GM12878 (cell line): ENCODE results near the gene CDK5R1. TPM values are rescaled to one million over a fixed set of nuclear protein-coding genes. Genes with fewer than 3 reads are reported as not detected.

ENCODE experiments used
- BRCA1 ChIP-seq: IDR thresholded peaks from 2 replicates; pipeline ENCODE4 v1.6.1; 2011; ENCODE audit warnings: low read depth, low read length, improper control_type of control experiment
- CBFB ChIP-seq: IDR thresholded peaks from 2 replicates; pipeline ENCODE4 v1.6.1; 2016; ENCODE audit warnings: antibody characterized with exemption, low read depth
- CEBPB ChIP-seq, 2 experiments: fragments of 150-350 bp in 1 of 2; IDR thresholded peaks; 2 replicates each; pipeline ENCODE4 v1.6.1; 2012 to 2014; ENCODE audit warnings: low read depth in 2 of 2, low read length in 2 of 2, borderline replicate concordance in 1 of 2, inconsistent platforms in 1 of 2
- CHD1 ChIP-seq: IDR thresholded peaks from 2 replicates; pipeline ENCODE4 v1.6.1; 2012; ENCODE audit warnings: low read depth, low read length, improper control_type of control experiment
- CHD4 ChIP-seq: fragments of 200-600 bp; sonication (generic); IDR thresholded peaks from 2 replicates; pipeline ENCODE4 v1.6.1; 2016; ENCODE audit warnings: mild to moderate bottlenecking
- EGR1 ChIP-seq, 2 experiments: IDR thresholded peaks; 1 replicate in 1 of 2; 2 replicates in 1 of 2; pipeline ENCODE4 v1.6.1; 2011 to 2012; ENCODE audit warnings: low read depth in 2 of 2, low read length in 2 of 2, borderline replicate concordance in 1 of 2, mild to moderate bottlenecking in 1 of 2, moderate library complexity in 1 of 2
- FOXK2 ChIP-seq: fragments of 450-650 bp; IDR thresholded peaks from 2 replicates; pipeline ENCODE4 v1.6.1; 2017; ENCODE audit warnings: mild to moderate bottlenecking, moderate library complexity
- GABPA ChIP-seq: IDR thresholded peaks from 2 replicates; pipeline ENCODE4 v1.6.1; 2014; ENCODE audit warnings: antibody characterized with exemption, low read depth, mild to moderate bottlenecking, inconsistent platforms
- IKZF1 ChIP-seq: fragments of 450-650 bp; conservative IDR thresholded peaks from 2 replicates; pipeline ENCODE4 v1.6.1; 2017; ENCODE audit warnings: antibody characterized with exemption, mild to moderate bottlenecking
- IRF4 ChIP-seq: IDR thresholded peaks from 2 replicates; pipeline ENCODE4 v1.6.1; 2011; ENCODE audit warnings: low read depth, low read length
- KAT2A ChIP-seq: conservative IDR thresholded peaks from 2 replicates; pipeline ENCODE4 v1.6.1; 2011; ENCODE audit warnings: low read depth, low read length; ENCODE audit not compliant: control insufficient read depth
- MEF2B ChIP-seq: fragments of 450-650 bp; IDR thresholded peaks from 2 replicates; pipeline ENCODE4 v1.6.1; 2018; ENCODE audit warnings: mild to moderate bottlenecking, moderate library complexity; ENCODE audit not compliant: partially characterized antibody, poor library complexity, severe bottlenecking
- NRF1 ChIP-seq: conservative IDR thresholded peaks from 2 replicates; pipeline ENCODE4 v1.6.1; 2011; ENCODE audit warnings: mild to moderate bottlenecking, low read depth, low read length, improper control_type of control experiment
- RAD51 ChIP-seq: fragments of 450-650 bp; IDR thresholded peaks from 2 replicates; pipeline ENCODE4 v1.6.1; 2016; ENCODE audit warnings: moderate library complexity, mild to moderate bottlenecking, inconsistent platforms
- RCOR1 ChIP-seq: conservative IDR thresholded peaks from 2 replicates; pipeline ENCODE4 v1.6.1; 2012; ENCODE audit warnings: low read depth, low read length, improper control_type of control experiment
- RFX5 ChIP-seq: IDR thresholded peaks from 2 replicates; pipeline ENCODE4 v1.6.1; 2011; ENCODE audit warnings: low read depth, low read length, improper control_type of control experiment
- RUNX3 ChIP-seq: IDR thresholded peaks from 2 replicates; pipeline ENCODE4 v1.6.1; 2012; ENCODE audit warnings: low read length, inconsistent platforms
- SP1 ChIP-seq: IDR thresholded peaks from one replicate; pipeline ENCODE4 v1.6.1; 2011; ENCODE audit warnings: low read depth, low read length
- SUPT20H ChIP-seq: IDR thresholded peaks from 2 replicates; pipeline ENCODE4 v1.6.1; 2011; ENCODE audit warnings: low read depth, mild to moderate bottlenecking, low read length, moderate library complexity, borderline replicate concordance; ENCODE audit not compliant: control insufficient read depth
- TAF1 ChIP-seq: IDR thresholded peaks from 2 replicates; pipeline ENCODE4 v1.6.1; 2011; ENCODE audit warnings: mild to moderate bottlenecking, low read depth, low read length, borderline replicate concordance
- ZBED1 ChIP-seq: IDR thresholded peaks from 2 replicates; pipeline ENCODE4 v1.6.1; 2016; ENCODE audit warnings: borderline replicate concordance
- ZNF217 ChIP-seq: fragments of 450-650 bp; IDR thresholded peaks from 2 replicates; pipeline ENCODE4 v1.6.1; 2017; ENCODE audit warnings: antibody characterized with exemption, mild to moderate bottlenecking
- ZSCAN29 ChIP-seq: fragments of 450-650 bp; IDR thresholded peaks from 2 replicates; pipeline ENCODE4 v1.6.1; 2017; ENCODE audit warnings: mild to moderate bottlenecking, moderate library complexity
- polyA plus RNA-seq, 11 experiments: library from polyadenylated mRNA; depleted of rRNA in 4 of 11; unstranded in 6 of 11; stranded (reverse) in 5 of 11; fragments of >200 nt; fragmentation: Nextera tagmentation in 4 of 11; fragmentation: Illumina TruSeq in 1 of 11; extraction: Ambion mirVana in 4 of 11; extraction: Trizol in 1 of 11; gene quantifications; 1 replicate in 1 of 11; 2 replicates in 10 of 11; pipeline versions ENCODE4 v1.2.1 to v1.2.3, GENCODE V29; 2011 to 2016; ENCODE audit warnings: inconsistent platforms in 2 of 11, missing spikeins in 2 of 11, low read depth in 1 of 11
- total RNA-seq, 4 experiments: library from RNA; depleted of rRNA in 3 of 4; stranded (reverse); fragments of >200 nt in 3 of 4; fragmentation: Illumina TruSeq in 1 of 4; extraction: Trizol in 1 of 4; gene quantifications; 2 replicates each; pipeline versions ENCODE4 v1.2.1 to v1.2.3, GENCODE V29; 2013 to 2021
- TF ChIP-seq, protein P1 (sequence below): fragments of 450-650 bp; IDR thresholded peaks from 2 replicates; pipeline ENCODE4 v1.6.1; 2017; ENCODE audit warnings: mild to moderate bottlenecking, moderate library complexity
- TF ChIP-seq, protein P2 (sequence below): fragments of 150-350 bp; IDR thresholded peaks from 2 replicates; pipeline ENCODE4 v1.6.1; 2014; ENCODE audit warnings: mild to moderate bottlenecking, low read depth, low read length
- TF ChIP-seq, protein P3 (sequence below): IDR thresholded peaks from 2 replicates; pipeline ENCODE4 v1.6.1; 2012; ENCODE audit warnings: low read depth, low read length, improper control_type of control experiment

CDK5R1 gene
- total and polyA plus RNA-seq, 10 of the 15 experiments (the other 5 are each of a cell fraction or from before 2014, with no cell fraction given): 1.1 to 28.3 (median 12.2) TPM

DNA sequence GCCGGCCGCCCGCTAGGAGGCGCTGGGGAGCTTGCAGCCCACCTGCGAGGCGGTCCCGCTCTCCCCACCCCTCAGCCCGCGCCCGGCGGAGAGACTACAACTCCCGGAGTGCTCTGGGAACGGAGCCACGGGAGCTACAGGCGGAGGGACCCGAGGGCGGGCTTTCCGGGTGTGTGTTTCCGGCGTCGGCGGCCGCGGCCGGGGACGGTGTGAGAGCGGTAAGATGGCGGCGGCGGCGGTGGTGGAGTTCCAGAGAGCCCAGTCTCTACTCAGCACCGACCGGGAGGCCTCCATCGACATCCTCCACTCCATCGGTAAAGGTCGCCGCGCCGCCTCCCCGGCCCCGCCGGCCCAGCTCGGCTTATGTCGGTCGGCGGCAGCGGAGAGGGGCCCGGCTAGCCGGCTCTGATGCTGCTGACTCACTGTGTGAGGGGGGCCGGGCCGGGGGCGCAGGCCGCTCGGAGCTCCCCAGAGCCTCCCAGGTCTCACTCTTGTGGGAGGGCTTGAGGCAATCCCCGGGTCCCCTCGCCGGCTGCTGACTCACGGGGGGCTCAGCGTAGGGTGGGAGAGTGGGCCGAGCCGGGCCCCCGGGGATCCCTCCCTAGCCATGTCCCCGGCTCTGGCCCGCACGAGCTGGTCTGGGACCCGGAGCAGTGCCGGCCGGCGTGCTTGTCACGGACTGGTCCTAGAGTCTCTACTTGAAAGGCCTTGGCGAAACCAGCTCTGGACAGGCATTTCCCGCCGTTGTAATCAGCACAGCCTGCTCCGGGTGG is 42.3 kb upstream of the CDK5R1 start, which contains the start of gene PSMD11 (continued):
- TF ChIP-seq SUPT20H (no peak), SP1 (peak; percentile 72), RFX5 (no peak), RCOR1 (no peak), EGR1 (IDR thresholded peaks at IDR 0.05; ENCODE audit: borderline replicate concordance in 1 of 2, low read depth in 2 of 2, low read length in 2 of 2) (peak; percentile 42 to 55; a peak in 2 of 3 replicates), NRF1 (no peak), GABPA (peak; percentile 99), MEF2B (peak; percentile 46), CEBPB (IDR thresholded peaks at IDR 0.05; ENCODE audit: borderline replicate concordance in 1 of 2, low read depth in 2 of 2, low read length in 2 of 2) (no peak), FOXK2 (no peak), CHD4 (no peak), RAD51 (no peak), IKZF1 (peak; percentile 99), ZBED1 (no peak), ZSCAN29 (no peak), RUNX3 (peak; percentile 45), CBFB (no peak), IRF4 (no peak), ZNF217 (no peak), TAF1 (peak; percentile 92), CHD1 (no peak), BRCA1 (no peak), KAT2A (no peak)
- TF ChIP-seq, protein P1, sequence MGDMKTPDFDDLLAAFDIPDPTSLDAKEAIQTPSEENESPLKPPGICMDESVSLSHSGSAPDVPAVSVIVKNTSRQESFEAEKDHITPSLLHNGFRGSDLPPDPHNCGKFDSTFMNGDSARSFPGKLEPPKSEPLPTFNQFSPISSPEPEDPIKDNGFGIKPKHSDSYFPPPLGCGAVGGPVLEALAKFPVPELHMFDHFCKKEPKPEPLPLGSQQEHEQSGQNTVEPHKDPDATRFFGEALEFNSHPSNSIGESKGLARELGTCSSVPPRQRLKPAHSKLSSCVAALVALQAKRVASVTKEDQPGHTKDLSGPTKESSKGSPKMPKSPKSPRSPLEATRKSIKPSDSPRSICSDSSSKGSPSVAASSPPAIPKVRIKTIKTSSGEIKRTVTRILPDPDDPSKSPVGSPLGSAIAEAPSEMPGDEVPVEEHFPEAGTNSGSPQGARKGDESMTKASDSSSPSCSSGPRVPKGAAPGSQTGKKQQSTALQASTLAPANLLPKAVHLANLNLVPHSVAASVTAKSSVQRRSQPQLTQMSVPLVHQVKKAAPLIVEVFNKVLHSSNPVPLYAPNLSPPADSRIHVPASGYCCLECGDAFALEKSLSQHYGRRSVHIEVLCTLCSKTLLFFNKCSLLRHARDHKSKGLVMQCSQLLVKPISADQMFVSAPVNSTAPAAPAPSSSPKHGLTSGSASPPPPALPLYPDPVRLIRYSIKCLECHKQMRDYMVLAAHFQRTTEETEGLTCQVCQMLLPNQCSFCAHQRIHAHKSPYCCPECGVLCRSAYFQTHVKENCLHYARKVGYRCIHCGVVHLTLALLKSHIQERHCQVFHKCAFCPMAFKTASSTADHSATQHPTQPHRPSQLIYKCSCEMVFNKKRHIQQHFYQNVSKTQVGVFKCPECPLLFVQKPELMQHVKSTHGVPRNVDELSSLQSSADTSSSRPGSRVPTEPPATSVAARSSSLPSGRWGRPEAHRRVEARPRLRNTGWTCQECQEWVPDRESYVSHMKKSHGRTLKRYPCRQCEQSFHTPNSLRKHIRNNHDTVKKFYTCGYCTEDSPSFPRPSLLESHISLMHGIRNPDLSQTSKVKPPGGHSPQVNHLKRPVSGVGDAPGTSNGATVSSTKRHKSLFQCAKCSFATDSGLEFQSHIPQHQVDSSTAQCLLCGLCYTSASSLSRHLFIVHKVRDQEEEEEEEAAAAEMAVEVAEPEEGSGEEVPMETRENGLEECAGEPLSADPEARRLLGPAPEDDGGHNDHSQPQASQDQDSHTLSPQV: 0 out of 2 replicates have a peak, but pooled peaks have one; percentile 66
- TF ChIP-seq, protein P2, sequence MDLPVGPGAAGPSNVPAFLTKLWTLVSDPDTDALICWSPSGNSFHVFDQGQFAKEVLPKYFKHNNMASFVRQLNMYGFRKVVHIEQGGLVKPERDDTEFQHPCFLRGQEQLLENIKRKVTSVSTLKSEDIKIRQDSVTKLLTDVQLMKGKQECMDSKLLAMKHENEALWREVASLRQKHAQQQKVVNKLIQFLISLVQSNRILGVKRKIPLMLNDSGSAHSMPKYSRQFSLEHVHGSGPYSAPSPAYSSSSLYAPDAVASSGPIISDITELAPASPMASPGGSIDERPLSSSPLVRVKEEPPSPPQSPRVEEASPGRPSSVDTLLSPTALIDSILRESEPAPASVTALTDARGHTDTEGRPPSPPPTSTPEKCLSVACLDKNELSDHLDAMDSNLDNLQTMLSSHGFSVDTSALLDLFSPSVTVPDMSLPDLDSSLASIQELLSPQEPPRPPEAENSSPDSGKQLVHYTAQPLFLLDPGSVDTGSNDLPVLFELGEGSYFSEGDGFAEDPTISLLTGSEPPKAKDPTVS: peak; percentile 56; the same call in 1 of the 2 replicates
- TF ChIP-seq, protein P3, sequence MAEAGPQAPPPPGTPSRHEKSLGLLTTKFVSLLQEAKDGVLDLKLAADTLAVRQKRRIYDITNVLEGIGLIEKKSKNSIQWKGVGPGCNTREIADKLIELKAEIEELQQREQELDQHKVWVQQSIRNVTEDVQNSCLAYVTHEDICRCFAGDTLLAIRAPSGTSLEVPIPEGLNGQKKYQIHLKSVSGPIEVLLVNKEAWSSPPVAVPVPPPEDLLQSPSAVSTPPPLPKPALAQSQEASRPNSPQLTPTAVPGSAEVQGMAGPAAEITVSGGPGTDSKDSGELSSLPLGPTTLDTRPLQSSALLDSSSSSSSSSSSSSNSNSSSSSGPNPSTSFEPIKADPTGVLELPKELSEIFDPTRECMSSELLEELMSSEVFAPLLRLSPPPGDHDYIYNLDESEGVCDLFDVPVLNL: 0 out of 2 replicates have a peak, but pooled peaks have one; percentile 56
